Astrocyte of the cerebellum (primary cell): ENCODE data around the gene CAMTA1.

Source experiments
- DNase-seq: peaks from one replicate; pipeline ENCODE4 v3.0.0-alpha.2; 2011; ENCODE audit warnings: low read depth
- H3K4me3 ChIP-seq: 2 replicates; pipeline ENCODE4 v1.5.1; 2011; ENCODE audit warnings: mild to moderate bottlenecking, low read depth, low read length, moderate library complexity
- in situ Hi-C: cut with HindIII; loops from 2 replicates; pipeline ENCODE4 v1.10.0; 2017; ENCODE audit warnings: low sequenced_read_pairs
- TF ChIP-seq, protein P1 (sequence below): IDR thresholded peaks from 2 replicates; pipeline ENCODE4 v1.5.1; 2012; ENCODE audit warnings: low read length, low read depth, moderate library complexity, mild to moderate bottlenecking; ENCODE audit errors: missing control alignments

The CAMTA1 gene

DNA sequence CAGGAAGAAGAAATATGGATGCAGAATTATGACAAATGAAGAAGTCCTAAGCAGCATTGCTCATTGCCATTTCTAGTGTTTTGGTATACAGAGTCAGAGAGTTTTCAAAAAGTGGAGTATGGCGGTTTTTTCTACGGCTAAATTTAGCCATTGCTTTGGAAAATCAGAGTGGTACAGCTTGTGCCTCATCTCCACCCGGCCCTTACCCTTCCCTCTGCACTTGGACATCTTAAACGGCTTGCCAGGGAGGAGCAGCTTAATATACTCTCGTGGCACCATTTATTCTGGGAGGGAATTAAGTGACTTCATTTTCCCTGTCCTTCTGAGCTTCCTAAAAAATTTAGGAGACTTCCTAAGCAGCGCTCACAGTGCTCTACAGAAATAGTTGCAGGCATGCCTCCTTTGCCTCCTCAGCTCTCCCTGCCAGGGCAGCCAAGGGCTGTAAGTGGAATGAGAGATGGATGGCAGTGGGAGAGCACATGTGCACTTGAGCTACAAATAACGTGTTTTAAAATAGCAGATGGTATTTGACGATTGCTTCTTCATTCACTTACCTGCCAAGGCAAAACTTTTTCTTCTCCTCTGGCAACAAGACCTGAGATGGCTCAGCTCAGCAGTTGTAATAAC is 934.3 kb downstream of the CAMTA1 start:
- DNase-seq: no peak
- TF ChIP-seq, protein P1, sequence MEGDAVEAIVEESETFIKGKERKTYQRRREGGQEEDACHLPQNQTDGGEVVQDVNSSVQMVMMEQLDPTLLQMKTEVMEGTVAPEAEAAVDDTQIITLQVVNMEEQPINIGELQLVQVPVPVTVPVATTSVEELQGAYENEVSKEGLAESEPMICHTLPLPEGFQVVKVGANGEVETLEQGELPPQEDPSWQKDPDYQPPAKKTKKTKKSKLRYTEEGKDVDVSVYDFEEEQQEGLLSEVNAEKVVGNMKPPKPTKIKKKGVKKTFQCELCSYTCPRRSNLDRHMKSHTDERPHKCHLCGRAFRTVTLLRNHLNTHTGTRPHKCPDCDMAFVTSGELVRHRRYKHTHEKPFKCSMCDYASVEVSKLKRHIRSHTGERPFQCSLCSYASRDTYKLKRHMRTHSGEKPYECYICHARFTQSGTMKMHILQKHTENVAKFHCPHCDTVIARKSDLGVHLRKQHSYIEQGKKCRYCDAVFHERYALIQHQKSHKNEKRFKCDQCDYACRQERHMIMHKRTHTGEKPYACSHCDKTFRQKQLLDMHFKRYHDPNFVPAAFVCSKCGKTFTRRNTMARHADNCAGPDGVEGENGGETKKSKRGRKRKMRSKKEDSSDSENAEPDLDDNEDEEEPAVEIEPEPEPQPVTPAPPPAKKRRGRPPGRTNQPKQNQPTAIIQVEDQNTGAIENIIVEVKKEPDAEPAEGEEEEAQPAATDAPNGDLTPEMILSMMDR: no peak
- H3K4me3 ChIP-seq: no peak overlapping the region
- in situ Hi-C loops: no loop called here

DNA sequence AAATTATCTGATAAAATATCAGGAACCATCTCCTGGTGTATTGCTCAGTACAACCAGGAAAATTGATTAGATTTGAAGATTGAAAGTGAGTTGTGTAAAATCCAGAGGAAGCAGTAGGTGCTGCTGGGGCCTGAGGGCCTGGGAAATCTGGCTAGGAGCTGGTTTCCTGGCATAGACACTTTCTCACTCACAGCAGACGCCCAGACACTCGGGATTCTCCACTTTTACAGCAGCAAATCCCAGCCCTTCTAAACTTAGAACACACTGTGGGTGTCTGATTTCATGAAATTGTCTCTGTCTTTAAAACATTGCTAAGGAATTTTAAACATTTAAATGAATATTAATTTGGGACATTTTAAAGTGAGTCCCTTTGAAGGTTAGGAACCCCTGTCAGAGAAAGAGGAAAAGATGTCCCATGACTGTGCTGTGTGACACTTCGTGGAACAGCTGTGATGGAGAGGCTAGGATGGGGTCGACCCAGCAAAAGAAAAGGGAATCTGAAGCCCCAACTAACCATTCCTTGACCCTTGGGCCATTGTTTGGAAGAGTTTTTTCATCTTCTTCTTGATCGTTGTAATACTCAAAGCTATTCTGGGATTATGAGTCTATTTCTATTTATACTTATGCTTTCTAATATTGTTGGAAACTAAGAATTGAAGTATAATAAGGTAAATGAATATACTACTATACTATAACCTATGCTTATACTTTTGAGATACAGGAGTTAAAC is 936.9 kb downstream of the CAMTA1 start:
- TF ChIP-seq, protein P1: no peak
- DNase-seq: no peak
- in situ Hi-C loops: no loop called here
- H3K4me3 ChIP-seq: no peak overlapping the region

DNA sequence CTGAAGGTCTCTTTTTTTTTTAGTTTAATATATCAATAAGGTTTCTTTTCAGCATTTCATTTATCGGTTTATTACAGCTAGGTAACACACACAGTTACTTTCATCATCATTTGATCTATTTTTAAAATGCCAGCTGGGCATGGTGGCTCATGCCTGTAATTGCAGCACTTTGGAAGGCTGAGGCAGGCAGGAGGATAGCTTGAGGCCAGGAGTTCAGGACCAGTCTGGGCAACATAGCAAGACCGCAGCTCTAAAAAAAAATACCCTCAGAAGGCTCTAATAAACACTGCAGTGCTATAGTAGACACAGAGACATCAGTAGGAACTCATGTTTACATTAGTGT is 937.4 kb downstream of the CAMTA1 start:
- in situ Hi-C loops: no loop called here
- no peak overlapping the region for H3K4me3 ChIP-seq
- DNase-seq: no peak
- TF ChIP-seq, protein P1: no peak

DNA sequence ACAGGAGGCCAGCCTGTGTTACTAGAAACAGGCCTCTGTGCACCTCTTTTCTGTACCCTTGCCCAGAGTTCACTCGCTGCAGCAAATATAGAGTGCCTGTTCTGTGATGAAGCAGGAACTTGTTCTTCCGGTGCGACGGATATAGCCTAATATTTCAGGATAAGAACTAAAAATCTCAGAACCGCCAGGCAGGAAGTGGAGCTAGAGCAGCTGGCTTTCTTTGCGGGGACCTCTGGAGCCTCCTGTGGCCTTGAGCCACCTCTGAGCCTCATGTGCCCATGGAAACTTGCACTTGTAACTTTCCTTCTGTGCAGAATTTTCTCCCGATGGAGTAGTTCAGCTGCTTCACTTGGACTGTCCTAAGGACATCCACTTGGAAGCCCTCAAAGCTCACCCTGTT is 941.4 kb downstream of the CAMTA1 start:
- in situ Hi-C loops: no loop called here
- DNase-seq: no peak
- no peak overlapping the region for H3K4me3 ChIP-seq
- TF ChIP-seq, protein P1: no peak

DNA sequence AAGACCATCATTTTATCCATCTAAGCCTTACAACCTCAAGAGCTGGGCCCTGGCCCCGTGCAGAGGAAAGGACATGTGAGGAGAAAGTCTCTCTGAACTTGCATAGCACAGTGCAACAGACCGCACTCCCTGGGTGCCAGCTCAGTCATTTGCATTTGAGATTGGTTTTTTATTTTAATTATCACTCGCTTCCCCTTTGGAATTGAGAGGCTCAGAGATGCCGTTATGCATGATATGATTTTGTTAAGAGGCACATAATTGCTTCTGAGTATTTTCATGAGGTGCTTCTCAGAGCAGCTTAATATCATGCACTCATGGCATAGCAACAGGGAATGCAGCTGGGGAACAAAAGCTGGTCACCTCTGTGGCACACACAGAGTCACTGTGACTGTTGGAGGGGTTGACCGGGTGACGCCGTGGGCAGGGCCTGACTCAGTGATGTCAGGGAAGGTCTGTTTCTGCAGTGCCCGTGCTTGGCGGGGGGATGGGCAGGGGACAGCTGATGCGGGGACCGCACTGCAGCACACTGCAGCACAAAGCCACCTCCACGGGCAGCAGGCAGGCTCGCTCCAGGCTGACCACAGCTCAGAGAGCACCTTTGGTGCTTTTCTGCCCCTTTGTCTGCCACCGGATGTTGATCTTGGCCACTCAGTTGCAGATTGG is 942.7 kb downstream of the CAMTA1 start:
- H3K4me3 ChIP-seq: no peak overlapping the region
- DNase-seq: no peak
- in situ Hi-C loops: no loop called here
- TF ChIP-seq, protein P1: no peak

DNA sequence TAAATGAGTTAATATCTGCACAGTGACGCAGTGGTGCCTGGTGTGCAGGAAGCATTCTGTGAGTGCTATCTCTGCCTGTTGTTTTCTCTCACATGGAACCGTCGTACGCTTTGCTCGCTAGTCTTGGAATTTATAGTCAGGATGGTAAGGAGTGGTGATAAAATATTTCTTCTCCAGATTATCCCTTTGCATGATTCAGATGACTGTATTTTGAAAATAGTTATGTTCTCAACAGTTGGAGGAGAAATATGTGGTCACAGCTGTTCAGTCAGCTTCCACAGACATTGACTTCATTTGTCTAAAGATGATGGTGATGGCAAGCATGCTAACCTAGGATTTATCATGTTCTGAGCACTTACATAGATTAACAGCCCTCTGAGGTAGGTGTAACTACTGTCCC is 944.5 kb downstream of the CAMTA1 start:
- TF ChIP-seq, protein P1: no peak
- no peak overlapping the region for H3K4me3 ChIP-seq
- no peak for DNase-seq
- in situ Hi-C loops: no loop called here
